GM18498 (cell line): ENCODE measurements around the gene FAIM2.

Experiments used
- ATAC-seq: cut with Tn5 transposase; IDR thresholded peaks from one replicate; pipeline ENCODE4 v1.9.1; 2021; ENCODE audit warnings: mild to moderate bottlenecking, moderate library complexity; ENCODE audit not compliant: unreplicated experiment

Gene FAIM2

GRCh38 chr12:49921299-49921698 lies 17.6 kb upstream of the FAIM2 start:
- no peak for ATAC-seq

- no peak for ATAC-seq
Observed at GRCh38 chr12:49920915-49921286, 17.2 kb upstream of the FAIM2 start.

GRCh38 chr12:49920241-49920914 lies 16.7 kb upstream of the FAIM2 start:
- no peak for ATAC-seq

GRCh38 chr12:49917788-49918173 lies 14.1 kb upstream of the FAIM2 start:
- ATAC-seq: no peak

- ATAC-seq: no peak
Observed at GRCh38 chr12:49917166-49917787, 13.6 kb upstream of the FAIM2 start.

- ATAC-seq: no peak
Observed at GRCh38 chr12:49916129-49916919, 12.6 kb upstream of the FAIM2 start.

GRCh38 chr12:49912345-49913255 lies 8.9 kb upstream of the FAIM2 start:
- ATAC-seq: no peak

- no peak for ATAC-seq
Observed at GRCh38 chr12:49911213-49911605, 7.5 kb upstream of the FAIM2 start.

- ATAC-seq: no peak
Observed at GRCh38 chr12:49910331-49911212, 6.9 kb upstream of the FAIM2 start.

- ATAC-seq: no peak
Observed at GRCh38 chr12:49909826-49910225, 6.1 kb upstream of the FAIM2 start.

GRCh38 chr12:49909356-49909755 lies 5.7 kb upstream of the FAIM2 start:
- ATAC-seq: no peak

GRCh38 chr12:49907352-49907751 lies 3.7 kb upstream of the FAIM2 start:
- ATAC-seq: no peak

- ATAC-seq: no peak
Observed at GRCh38 chr12:49905718-49906314, 2.1 kb upstream of the FAIM2 start.

- no peak for ATAC-seq
Observed at GRCh38 chr12:49904601-49905000, 901 bp upstream of the FAIM2 start.

GRCh38 chr12:49903351-49903699 lies 375 bp downstream of the FAIM2 start:
- no peak for ATAC-seq

GRCh38 chr12:49902399-49903350 lies 1.0 kb downstream of the FAIM2 start:
- no peak for ATAC-seq

- no peak for ATAC-seq
Observed at GRCh38 chr12:49901986-49902385, 1.7 kb downstream of the FAIM2 start.

GRCh38 chr12:49901026-49901425 lies 2.7 kb downstream of the FAIM2 start:
- no peak for ATAC-seq

- ATAC-seq: no peak
Observed at GRCh38 chr12:49900371-49900770, 3.3 kb downstream of the FAIM2 start.
